ENCODE results near the gene DMTF1. TPM values are rescaled to one million over a fixed set of nuclear protein-coding genes. Genes with fewer than 3 reads are reported as not detected.

DMTF1 gene
- total and polyA plus RNA-seq, 10 of the 15 experiments (the other 5 are each of a cell fraction or from before 2014, with no cell fraction given): 24.3 to 191 (median 72.0) TPM

- TF ChIP-seq ELK1 (IDR thresholded peaks at IDR 0.05; ENCODE audit: low read depth, low read length) (no peak), POLR2AphosphoS5 (IDR thresholded peaks at IDR 0.05; ENCODE audit: low read length) (peak; percentile 83), ZSCAN29 (IDR thresholded peaks at IDR 0.05) (no peak), TAF1 (IDR thresholded peaks at IDR 0.05; ENCODE audit: borderline replicate concordance, low read depth, low read length) (peak; percentile 82), NFYB (IDR thresholded peaks at IDR 0.05; ENCODE audit: insufficient read depth, low read depth, low read length) (peak; percentile 82), RBBP5 (conservative IDR thresholded peaks at IDR 0.05) (no peak), STAT1 (conservative IDR thresholded peaks at IDR 0.05) (peak; percentile 3; the same call in 1 of the 2 replicates), BHLHE40 (IDR thresholded peaks at IDR 0.05; ENCODE audit: borderline replicate concordance in 1 of 2, low read depth in 2 of 2, low read length in 1 of 2) (peak; percentile 61 to 79), E4F1 (IDR thresholded peaks at IDR 0.05; ENCODE audit: borderline replicate concordance, partially characterized antibody) (no peak), ZNF207 (IDR thresholded peaks at IDR 0.05; ENCODE audit: borderline replicate concordance) (no peak), SRF (IDR thresholded peaks at IDR 0.05; ENCODE audit: low read depth in 2 of 2, low read length in 2 of 2) (peak in 1 of 2 experiments; percentile 40; a peak in 1 of 4 replicates), NR2C1 (IDR thresholded peaks at IDR 0.05) (no peak), IKZF2 (IDR thresholded peaks at IDR 0.05) (peak in 1 of 2 experiments; percentile 28; a peak in 1 of 4 replicates), POLR2AphosphoS2 (IDR thresholded peaks at IDR 0.05; ENCODE audit: low read depth, low read length) (no peak), NKRF (conservative IDR thresholded peaks at IDR 0.05) (peak; percentile 47), EGR1 (IDR thresholded peaks at IDR 0.05; ENCODE audit: borderline replicate concordance in 1 of 2, low read depth in 2 of 2, low read length in 2 of 2) (peak in 1 of 2 experiments; percentile 59; a peak in 1 of 3 replicates), SKIL (IDR thresholded peaks at IDR 0.05; ENCODE audit: low read depth, poor library complexity, severe bottlenecking) (no peak), CHD1 (IDR thresholded peaks at IDR 0.05; ENCODE audit: low read depth, low read length) (no peak)
Observed at GRCh38 chr7:87220026-87220733, 67.9 kb downstream of the DMTF1 start (continued).

All from GM12878 (cell line).